Stimulated activated CD4-positive, alpha-beta T cell treated with anti-CD3 and anti-CD28 coated beads, Interleukin-12 subunit alpha, Interleukin-12 subunit beta, amount 100 ng/mL, for 24 hours (primary cell): ENCODE results near the gene EHMT1.
"Not testable (repeated sequence)": the region's sequence is repeated elsewhere in the genome, so short reads cannot be mapped to it uniquely, and the experiment has no call there.

Experiments used
- DNase-seq, 2 experiments: peaks; one replicate each; pipeline ENCODE4 v3.0.0-alpha.2; 2020; ENCODE audit warnings: low read depth in 2 of 2

EHMT1 gene

DNA sequence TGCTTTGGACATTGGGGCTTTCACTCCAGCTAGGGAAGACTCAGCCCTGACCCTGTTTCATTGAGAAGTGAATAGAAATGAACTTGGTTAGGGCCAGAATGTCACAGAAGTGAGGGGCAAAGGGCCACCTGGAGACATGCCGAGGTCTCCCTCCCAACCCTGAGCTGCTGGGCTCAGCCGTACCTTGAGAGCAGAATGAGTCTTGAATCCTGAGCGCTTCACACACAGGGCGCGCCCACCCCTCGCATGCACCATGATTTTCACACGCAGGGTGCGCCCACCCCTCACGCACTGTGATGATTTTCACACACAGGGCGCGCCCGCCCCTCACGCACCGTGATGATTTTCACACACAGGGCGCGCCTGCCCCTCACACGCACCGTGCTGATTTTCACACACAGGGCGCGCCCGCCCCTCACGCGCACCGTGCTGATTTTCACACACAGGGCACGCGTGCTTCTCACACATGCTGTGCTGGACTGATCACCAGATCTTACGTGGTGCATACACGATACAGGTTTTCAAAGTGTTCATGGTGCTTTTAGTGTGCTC lies 99.0 kb downstream of the EHMT1 start:
- no peak for DNase-seq

DNA sequence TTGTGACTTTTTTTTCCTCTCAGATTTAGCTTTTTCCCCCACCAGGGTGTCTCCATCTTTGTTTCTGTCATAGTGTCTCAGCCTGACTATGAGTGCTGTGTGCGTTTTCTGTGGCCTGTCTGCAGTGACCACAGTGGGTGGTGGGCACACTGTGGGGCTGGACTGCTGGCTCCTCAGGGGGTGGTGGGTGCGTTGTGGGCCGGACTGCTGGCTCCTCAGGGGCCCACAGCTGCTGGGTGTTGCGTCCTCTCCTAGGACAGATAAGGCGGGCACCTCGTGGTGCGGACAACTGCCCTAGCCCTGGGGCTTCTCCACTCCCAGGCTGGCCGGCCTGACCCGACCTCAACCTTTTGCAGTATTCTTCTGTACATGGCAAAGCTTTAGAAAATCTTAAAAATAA lies 100.4 kb downstream of the EHMT1 start:
- DNase-seq, result no peak

DNA sequence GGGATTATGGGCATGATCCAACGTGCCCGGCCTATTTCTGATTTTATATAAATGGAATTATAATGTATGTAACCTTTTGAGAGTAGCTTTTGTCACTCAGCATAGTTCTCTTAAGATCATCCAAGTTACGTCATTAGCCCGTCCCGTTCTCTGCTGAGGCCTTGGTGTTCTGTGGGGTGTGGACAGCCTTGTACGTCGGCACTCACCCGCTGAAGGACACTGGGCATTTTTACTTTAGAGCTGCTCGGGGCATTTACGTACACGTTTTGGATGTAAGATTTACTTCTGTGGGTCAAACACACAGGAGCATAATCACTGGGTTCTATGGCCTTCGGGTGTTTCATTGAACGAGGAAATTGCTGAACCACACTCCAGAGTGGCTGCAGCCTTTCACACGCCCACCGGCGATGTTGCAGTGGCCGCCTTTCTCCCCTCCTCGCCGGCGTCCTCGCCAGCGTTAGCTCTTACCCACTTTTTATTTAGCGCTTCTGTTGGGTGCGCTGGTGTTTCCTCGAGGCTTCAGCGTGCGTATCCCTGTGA lies 101.8 kb downstream of the EHMT1 start:
- no peak for DNase-seq

DNA sequence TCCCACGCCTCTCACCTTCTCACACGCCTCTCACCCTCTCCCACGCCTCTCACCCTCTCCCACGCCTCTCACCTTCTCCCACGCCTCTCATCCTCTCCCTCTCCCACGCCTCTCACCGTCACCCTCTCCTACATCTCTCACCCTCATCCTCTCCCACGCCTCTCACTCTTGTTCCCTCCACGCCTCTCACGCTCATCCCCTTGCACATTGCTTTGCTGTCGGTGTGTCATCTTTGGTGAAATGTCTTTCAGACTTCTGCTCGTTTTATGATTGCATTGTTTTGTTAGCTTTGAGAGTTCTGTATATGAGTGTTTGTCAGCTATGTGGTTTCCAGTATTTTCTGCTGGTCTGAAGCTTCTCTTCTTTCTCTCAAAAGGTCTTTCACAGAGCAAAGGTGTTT lies 102.7 kb downstream of the EHMT1 start:
- DNase-seq, result peak in 1 of 2 experiments; percentile 5

DNA sequence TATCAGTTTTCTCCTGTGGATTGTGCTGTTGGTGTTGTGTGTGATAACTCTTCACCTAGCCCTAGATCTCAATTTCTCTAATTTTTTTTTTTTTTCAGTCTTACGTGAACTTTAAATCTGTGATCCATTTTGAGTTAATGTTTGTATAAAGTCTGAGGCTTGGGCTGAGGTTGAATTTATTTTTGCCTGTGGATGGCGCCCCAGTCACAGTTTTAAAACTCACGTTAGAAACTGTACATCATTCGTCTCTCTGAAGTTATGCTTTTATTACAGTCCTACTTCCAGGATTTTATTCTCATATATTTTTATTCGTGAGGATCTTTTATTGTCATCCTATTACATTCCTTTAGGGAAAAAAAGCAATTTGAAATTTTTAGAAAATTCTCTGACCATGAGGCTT lies 103.1 kb downstream of the EHMT1 start:
- DNase-seq, result no peak

DNA sequence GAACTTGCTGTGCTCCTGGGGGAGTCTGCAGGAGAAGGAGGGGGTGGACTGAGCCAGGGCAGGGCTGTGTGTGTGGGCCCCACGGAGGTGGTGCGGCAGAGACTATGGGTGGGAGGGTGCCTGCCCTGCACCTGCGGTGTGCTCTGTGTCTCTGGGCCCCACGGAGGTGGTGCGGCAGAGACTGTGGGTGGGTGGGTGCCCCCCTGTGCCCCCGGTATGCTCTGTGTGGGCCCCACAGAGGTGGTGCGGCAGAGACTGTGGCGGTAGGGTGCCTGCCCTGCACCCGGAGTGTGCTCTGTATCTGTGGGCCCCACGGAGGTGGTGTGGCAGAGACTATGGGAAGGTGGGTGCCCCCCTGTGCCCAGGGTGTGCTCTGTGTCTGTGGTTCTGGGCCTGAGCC lies 103.7 kb downstream of the EHMT1 start:
- DNase-seq, result no peak

DNA sequence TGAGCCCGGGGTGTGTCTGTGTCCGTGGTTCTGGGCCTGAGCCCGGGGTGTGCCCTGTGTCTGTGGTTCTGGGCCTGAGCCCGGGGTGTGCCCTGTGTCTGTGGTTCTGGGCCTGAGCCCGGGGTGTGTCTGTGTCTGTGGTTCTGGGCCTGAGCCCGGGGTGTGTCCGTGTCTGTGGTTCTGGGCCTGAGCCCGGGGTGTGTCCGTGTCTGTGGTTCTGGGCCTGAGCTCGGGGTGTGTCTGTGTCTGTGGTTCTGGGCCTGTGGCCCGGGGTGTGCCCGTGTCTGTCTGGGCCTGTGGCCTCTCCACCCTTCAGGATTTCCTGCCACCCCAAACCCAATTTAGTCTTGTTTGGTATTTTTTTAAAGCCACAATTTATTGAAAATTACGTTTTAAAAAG lies 104.6 kb downstream of the EHMT1 start:
- DNase-seq, result not testable (repeated sequence)

DNA sequence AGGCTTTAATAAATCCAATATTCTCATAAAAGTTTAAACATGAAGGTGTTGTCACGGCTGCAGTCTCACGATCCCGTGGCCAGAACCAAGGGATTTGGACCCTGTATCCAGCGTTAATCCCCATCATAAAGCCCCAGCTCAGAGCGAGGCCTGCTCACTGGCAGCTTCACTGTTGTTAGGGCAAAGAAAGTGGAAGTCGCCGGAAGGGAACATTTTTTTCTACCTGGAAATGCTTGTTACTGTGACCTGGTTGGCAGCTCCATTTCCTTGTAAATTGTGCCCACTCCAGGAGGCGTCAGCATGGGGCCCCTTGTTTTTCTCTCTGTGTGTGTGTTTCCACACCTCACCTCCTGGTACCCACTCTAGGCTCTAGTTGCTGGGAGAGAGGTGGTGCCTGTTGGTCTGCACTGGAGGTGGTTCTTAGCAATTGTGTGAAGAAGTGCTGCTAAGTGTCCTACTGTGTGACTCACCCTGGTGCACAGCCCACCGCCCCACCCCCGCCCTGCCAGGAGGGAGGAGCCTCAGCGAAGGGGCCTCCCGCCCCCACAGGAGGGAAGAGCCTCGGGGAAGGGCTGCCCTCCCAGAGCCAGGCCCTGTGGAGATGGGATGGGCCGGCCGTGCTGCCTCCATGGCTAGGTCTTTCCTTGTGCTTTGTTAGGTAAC lies 105.1 kb downstream of the EHMT1 start:
- DNase-seq, result no peak

DNA sequence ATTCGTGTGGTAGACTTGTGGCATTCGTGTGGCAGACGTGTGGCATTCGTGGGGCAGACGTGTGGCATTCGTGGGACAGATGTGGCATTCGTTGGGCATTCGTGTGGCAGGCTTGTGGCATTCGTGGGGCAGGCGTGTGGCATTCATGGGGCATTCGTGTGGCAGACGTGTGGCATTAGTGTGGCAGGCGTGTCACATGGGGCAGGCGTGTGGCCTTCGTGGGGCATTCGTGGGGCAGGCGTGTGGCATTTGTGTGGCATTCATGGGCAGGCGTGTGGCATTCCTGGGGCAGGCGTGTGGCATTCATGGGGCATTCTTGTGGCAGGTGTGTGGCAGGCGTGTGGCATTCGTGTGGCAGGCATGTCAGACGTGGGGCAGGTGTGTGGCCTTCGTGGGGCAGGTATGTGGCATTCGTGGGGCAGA lies 106.0 kb downstream of the EHMT1 start:
- no peak for DNase-seq

DNA sequence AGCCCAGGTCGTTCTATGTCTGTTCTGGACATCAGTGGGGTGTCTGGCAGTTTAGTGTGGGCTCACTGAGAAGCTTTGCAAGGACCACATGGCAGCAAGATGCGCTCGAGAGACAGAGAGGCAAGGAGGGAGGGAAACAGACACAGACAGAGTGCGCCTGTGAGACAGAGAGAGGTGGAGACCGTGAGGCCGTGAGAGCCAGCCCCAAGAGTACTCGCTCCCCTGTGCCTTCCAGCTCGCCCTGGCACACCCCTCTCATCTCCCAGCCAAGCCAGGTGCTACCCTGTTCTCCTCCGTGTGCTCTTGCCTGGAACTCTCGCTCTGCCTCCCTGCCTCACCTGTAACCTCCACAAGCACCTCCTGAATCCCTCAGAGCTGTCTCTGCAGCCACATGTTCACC lies 106.8 kb downstream of the EHMT1 start:
- no peak for DNase-seq

DNA sequence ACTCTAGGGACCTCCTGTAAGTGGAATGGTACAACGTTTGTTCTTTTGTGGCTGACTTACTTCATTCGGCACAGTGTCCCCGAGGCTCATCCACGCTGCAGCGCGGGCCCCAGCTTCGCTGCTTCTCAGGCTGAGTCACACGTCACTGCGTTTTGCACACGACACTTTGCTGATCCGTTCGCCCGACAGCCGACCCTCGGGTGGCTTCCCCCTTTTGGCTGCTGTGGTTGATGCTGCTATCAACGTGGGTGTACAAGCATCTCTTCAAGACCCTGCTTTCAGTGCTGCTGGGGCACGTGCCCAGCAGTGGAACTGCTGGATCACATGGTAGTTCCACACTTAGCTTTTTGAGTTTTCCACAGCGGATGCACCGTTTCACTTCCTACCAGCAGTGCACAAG lies 107.5 kb downstream of the EHMT1 start:
- not testable (repeated sequence) for DNase-seq

DNA sequence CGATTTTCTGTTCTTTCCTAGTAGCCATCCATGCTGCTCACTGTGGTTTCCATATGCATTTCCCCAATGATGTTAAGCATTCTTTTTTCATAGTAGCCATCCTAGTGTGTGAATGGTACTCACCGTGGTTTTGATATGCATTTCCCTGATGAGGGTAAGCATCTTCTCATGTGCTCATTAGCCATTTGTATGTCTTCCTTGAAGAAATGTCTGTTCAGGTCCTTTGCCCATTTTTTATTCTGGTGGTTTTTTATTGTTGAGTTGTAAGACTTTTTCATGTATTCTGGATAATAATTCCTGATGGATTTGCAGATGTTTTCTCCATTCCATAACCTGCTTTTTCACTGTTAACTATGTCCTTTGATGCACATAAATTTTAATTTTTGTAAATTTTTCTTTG lies 108.0 kb downstream of the EHMT1 start:
- DNase-seq, result no peak

DNA sequence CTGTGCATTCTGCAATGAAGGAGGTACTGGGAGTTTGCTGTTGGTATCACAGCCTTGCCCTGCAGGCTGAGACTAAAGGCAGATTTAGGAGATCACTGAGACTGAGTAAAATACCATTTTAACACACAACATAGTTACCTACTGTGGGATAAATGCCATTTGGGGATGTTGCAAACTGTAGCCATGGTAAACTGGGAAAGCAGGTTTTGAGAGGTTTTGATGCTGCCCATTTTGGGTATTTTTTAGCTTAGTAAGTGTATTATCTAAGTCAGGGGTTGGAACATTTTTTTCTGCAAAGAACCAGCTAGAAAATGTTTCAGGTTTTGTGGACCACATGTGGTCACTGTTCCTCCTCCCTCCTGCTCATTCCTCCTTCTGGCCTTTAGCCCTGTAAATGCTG lies 108.9 kb downstream of the EHMT1 start:
- no peak for DNase-seq

DNA sequence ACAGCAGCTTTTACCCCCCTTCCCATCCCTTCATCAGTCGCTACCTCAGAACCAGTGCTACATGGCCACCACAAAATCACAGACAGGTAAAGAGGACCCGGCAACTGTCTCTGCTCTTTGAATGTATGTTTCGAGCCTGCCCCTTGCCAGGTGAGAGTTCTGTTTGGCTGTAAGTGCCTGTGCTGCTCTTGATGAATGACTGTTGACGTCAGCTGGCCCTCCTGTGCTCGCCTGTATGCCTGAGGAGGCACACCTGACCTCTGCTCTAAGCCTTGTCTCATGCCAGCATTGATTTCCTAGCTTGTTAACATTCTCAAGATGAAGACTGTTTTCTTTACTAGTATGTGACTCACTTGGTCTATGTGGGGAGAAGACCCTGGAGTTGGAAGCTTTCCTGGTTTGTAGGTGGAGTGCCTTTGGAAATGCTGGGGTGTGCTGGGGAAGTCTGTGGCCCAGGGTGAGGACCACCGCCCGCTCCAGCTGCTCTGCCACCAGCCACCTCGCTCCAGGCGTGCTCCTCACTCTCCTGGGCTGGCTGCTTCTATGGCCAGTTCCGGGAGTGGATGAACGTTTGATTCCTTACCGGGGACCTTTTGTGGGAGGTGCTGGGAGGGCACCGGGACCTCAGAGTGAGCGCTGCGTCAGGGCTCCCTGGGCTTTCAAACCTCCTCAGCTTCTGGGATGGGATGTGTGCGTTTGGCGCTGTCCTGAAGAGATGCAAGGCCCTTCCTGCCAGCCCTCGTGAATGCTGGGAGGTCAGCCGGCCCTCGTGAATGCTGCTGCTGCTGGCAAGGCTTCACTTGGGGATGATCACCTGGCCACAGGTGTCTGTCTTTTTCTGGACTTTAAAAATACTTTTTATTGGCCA lies 109.9 kb downstream of the EHMT1 start:
- DNase-seq, result no peak

DNA sequence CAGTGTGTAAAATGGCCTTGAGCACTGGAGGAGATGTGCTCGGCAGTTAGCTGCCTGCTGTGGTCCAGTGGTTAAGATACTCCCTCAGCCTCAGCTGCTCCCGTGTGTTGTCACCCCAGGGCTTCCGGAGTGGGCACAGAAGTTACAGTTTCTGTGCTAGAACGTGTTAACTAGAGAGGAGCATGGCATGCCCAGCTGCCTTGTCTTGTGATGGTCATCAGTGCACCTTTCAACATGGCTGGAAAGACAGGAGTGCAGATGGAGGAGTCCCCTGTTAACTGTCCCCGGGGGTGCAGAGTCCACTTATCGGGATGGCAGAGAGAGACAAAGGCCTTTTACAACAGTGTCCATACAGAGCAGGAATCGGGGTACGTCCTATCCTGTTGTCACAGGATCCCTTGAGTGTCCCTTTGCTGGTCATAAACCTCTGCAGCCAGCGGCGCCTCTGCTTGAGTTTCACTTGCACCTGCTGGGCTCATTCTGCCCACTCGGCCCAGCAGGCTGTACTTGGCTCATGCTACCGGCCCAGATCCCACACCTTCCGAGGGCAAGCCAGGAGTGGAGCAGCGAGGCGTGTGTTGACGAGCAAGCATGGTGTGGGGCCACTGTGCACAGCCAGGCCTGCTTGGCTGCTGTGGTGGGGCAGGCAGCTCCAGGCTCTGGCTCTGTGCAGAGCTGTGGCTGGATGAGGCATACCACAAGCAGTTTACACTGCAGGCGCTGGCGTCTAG lies 112.6 kb downstream of the EHMT1 start:
- DNase-seq, result no peak

DNA sequence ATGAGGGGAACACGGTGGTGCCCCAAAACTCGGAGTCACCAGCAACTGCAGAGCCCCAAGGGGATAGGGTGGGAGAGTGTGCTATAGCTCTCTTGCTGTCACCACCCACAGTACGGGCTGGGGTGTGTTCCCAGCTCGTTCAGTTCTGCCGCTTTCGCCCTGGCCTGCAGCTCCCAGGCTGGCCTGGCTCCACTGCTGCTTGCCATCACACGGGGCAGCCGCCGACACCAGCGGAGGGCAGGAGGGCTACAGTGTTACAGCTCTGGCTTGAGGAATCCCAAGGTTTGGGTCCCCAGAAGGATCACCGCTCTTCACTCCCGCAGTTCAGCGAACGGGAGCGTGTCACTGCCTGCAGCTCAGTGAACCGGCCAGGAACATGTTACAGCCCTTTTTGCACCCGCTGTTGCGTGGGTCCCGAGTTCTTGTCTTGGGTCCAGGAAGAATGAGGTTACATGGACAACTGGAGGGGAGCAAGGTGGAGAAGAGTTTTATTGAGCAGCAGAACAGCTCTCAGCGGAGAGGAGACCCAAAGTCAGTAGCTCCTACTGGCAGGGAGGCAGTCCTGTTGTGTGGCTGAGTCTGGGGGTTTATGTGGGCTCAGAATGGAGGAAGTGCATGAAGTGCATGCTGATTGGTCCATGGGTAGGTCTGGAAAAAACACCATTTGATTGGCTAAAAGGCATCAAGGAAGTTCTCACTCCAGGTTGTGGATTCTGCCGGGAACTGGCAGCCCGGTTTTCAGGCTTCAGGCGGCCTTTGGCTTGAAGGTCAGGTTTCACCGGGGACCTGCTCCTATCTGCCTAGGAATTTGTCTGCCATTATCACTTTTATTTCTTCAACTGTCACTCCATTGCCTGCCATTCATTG lies 113.4 kb downstream of the EHMT1 start:
- no peak for DNase-seq

DNA sequence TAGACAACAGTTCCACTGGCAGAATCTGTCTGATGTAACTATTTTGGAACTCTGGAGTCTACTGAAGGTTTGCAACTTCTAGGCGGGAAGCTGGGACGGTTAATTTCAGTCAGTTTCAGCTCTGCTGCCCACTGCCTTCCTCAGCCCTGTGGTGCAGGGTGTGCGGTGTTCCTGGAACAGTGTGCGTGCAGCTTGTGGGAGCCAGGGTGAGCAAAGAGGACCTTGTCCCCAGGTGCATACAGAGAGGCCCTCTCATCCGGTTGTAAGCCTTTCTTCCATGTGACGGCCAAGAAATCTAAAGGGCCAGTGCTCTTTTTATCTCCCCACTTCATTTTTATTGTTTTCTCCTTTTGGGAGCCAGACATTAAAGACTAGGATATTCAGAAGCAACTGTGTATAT lies 114.6 kb downstream of the EHMT1 start:
- DNase-seq, result no peak

DNA sequence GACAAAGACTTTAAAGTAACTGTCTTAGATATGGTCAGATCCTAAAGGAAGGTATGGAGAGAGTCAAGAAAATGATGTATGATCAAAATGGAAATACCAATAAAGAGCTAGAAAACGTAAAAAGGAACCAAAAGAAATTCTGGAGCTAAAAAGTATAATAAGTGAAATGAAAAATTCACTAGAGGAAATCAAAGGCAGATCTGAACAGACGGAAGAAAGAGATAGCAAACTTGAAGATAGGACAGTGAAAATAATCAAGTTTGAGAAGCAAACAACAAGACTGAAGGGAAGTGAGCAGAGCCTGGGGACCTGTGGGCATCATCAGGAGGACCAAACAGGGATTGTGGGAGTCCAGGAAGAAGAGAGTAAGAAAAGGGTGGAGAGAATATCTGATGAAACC lies 115.4 kb downstream of the EHMT1 start:
- DNase-seq, result no peak

DNA sequence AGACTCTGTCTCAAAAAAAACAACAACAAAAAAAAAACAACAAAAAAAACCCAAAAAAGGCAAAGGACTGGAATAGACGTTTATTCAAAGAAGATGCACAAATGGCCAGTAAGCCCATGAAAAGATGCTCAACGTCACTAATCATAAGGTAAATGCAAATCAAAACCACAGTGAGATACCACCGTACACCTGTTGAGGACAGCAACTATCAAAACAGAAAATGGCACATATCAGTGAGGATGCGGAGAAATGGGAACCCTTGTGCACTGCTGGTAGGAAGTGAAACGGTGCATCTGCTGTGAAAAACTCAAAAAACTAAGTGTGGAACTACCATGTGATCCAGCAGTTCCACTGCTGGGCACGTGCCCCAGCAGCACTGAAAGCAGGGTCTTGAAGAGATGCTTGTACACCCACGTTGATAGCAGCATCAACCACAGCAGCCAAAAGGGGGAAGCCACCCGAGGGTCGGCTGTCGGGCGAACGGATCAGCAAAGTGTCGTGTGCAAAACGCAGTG lies 119.4 kb downstream of the EHMT1 start:
- DNase-seq, result not testable (repeated sequence)

DNA sequence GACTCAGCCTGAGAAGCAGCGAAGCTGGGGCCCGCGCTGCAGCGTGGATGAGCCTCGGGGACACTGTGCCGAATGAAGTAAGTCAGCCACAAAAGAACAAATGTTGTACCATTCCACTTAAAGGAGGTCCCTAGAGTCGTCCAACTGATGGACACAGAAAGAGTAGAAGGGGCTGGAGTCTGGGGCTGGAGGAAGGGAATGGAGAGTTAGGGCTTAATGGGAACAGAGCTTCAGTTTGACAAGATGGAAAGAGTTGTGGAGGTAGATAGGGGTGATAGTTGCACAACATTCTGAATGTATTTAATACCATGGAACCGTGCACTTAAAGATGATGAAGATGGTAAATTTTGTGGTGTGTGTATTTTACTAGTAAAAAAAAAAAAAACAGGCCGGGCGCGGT lies 119.9 kb downstream of the EHMT1 start:
- no peak for DNase-seq
